IPS-NIHi7 (cell line): ENCODE measurements around the gene HSD11B1L.

Source experiments
- DNase-seq: peaks from one replicate; pipeline ENCODE4 v3.0.0; 2012; ENCODE audit warnings: mixed read lengths; ENCODE audit errors: extremely low spot score

Gene HSD11B1L

GRCh38 chr19:5666921-5667610 lies 13.8 kb upstream of the HSD11B1L start:
- DNase-seq: no peak

GRCh38 chr19:5667751-5668271 lies 13.0 kb upstream of the HSD11B1L start:
- DNase-seq: peak; percentile 78

- DNase-seq: no peak
These were observed 11.6 kb upstream of the HSD11B1L start for GRCh38 chr19:5669212-5669611.

GRCh38 chr19:5671600-5671999 lies 9.2 kb upstream of the HSD11B1L start:
- DNase-seq: no peak

GRCh38 chr19:5672708-5673459 lies 7.9 kb upstream of the HSD11B1L start:
- DNase-seq: no peak

GRCh38 chr19:5673752-5674151 lies 7.1 kb upstream of the HSD11B1L start:
- DNase-seq: no peak

GRCh38 chr19:5674714-5675113 lies 6.1 kb upstream of the HSD11B1L start:
- no peak for DNase-seq

GRCh38 chr19:5676105-5676771 lies 4.6 kb upstream of the HSD11B1L start:
- DNase-seq: no peak

- DNase-seq: no peak
These were observed 4.1 kb upstream of the HSD11B1L start for GRCh38 chr19:5676772-5677105.

- DNase-seq: no peak
These were observed 3.7 kb upstream of the HSD11B1L start for GRCh38 chr19:5677136-5677535.

- DNase-seq: no peak
These were observed 3.2 kb upstream of the HSD11B1L start for GRCh38 chr19:5677580-5677979.

GRCh38 chr19:5678071-5678718 lies 2.6 kb upstream of the HSD11B1L start:
- no peak for DNase-seq

GRCh38 chr19:5679289-5680083 lies 1.3 kb upstream of the HSD11B1L start:
- no peak for DNase-seq

- peak; percentile 56 for DNase-seq
These were observed 767 bp upstream of the HSD11B1L start for GRCh38 chr19:5680084-5680436.

- no peak for DNase-seq
These were observed 722 bp downstream of the HSD11B1L start for GRCh38 chr19:5681391-5682106.

- DNase-seq: no peak
These were observed 1.3 kb downstream of the HSD11B1L start for GRCh38 chr19:5682107-5682482.

GRCh38 chr19:5683177-5683886 lies 2.5 kb downstream of the HSD11B1L start:
- DNase-seq: no peak

GRCh38 chr19:5684694-5685430 lies 4.0 kb downstream of the HSD11B1L start:
- DNase-seq: no peak

- DNase-seq: no peak
These were observed 5.5 kb downstream of the HSD11B1L start for GRCh38 chr19:5686326-5686646.
